HFFc6 (cell line): ENCODE data around the gene AGR2. TPM values are rescaled to one million over a fixed set of nuclear protein-coding genes. Genes with fewer than 3 reads are reported as not detected.

Source experiments
- DNase-seq: peaks from one replicate; pipeline ENCODE4 v3.0.0-alpha.2; 2018
- H3K27ac Mint-ChIP-seq: 2 replicates; pipeline ENCODE4 v1.8.0; 2020; ENCODE audit warnings: mild to moderate bottlenecking, mixed read lengths
- H3K27me3 Mint-ChIP-seq: 2 replicates; pipeline ENCODE4 v1.8.0; 2021; ENCODE audit warnings: mild to moderate bottlenecking, moderate library complexity, mixed read lengths; ENCODE audit not compliant: insufficient read depth
- H3K36me3 Mint-ChIP-seq: 2 replicates; pipeline ENCODE4 v1.8.0; 2021; ENCODE audit warnings: low read depth, mixed read lengths
- H3K4me1 Mint-ChIP-seq: 2 replicates; pipeline ENCODE4 v1.8.0; 2020; ENCODE audit warnings: low read depth, mixed read lengths
- H3K4me3 Mint-ChIP-seq: 2 replicates; pipeline ENCODE4 v1.8.0; 2020; ENCODE audit warnings: mild to moderate bottlenecking, moderate library complexity, mixed read lengths
- H3K9me3 Mint-ChIP-seq: 2 replicates; pipeline ENCODE4 v1.8.0; 2020; ENCODE audit warnings: mild to moderate bottlenecking, mixed read lengths
- total RNA-seq, 6 experiments: library from RNA; stranded (reverse); fragmentation: NEBNext Ultra II Directional; extraction: Animal tissue kit (Norgen Biotek cat#: 25700); gene quantifications; 2 replicates in 1 of 6; 3 replicates in 5 of 6; pipeline ENCODE4 v1.2.3, GENCODE V29; 2021
- TF ChIP-seq, protein P1 (sequence below): fragments of 200-600 bp; sonication (generic); IDR thresholded peaks from 2 replicates; pipeline ENCODE4 v1.5.0; 2021; ENCODE audit warnings: antibody characterized with exemption, mild to moderate bottlenecking

Gene AGR2
- total RNA-seq, 6 experiments from 2014 or later: not detected

DNA sequence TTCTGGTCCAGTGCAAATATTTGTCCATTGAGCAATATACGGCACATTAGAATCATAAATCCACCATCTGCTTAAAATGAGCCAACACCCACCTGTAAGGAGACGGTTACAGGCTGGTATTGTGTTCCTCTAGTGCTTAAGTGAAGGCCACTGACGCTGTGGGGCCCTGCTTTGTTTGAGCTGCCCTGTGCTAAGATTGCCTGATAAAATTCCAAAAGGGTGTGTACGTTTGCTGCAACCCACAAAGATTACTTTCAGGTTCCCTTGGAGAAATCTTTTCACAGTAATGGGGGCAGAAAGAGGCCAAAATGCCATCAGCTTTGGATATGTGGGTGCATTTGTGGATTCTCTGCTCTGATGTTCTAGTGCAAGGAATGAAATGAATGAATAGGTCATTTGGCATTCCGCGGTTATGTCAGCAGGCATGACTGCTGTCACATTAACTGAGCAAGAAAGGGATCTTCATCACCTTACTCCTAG is 42.6 kb upstream of the AGR2 start:
- peaks cover 3% of the 10 kb centered on the region for H3K27me3 Mint-ChIP-seq
- H3K4me1 Mint-ChIP-seq: peaks cover 26% of the 10 kb centered on the region
- no peaks in the 10 kb centered on the region for H3K36me3 Mint-ChIP-seq
- no peak overlapping the region for H3K27ac Mint-ChIP-seq
- no peaks in the 10 kb centered on the region for H3K9me3 Mint-ChIP-seq
- DNase-seq: no peak
- peak overlapping the region; percentile 32; the same call in 1 of the 2 replicates for H3K4me3 Mint-ChIP-seq
- TF ChIP-seq, protein P1, sequence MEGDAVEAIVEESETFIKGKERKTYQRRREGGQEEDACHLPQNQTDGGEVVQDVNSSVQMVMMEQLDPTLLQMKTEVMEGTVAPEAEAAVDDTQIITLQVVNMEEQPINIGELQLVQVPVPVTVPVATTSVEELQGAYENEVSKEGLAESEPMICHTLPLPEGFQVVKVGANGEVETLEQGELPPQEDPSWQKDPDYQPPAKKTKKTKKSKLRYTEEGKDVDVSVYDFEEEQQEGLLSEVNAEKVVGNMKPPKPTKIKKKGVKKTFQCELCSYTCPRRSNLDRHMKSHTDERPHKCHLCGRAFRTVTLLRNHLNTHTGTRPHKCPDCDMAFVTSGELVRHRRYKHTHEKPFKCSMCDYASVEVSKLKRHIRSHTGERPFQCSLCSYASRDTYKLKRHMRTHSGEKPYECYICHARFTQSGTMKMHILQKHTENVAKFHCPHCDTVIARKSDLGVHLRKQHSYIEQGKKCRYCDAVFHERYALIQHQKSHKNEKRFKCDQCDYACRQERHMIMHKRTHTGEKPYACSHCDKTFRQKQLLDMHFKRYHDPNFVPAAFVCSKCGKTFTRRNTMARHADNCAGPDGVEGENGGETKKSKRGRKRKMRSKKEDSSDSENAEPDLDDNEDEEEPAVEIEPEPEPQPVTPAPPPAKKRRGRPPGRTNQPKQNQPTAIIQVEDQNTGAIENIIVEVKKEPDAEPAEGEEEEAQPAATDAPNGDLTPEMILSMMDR: no peak

DNA sequence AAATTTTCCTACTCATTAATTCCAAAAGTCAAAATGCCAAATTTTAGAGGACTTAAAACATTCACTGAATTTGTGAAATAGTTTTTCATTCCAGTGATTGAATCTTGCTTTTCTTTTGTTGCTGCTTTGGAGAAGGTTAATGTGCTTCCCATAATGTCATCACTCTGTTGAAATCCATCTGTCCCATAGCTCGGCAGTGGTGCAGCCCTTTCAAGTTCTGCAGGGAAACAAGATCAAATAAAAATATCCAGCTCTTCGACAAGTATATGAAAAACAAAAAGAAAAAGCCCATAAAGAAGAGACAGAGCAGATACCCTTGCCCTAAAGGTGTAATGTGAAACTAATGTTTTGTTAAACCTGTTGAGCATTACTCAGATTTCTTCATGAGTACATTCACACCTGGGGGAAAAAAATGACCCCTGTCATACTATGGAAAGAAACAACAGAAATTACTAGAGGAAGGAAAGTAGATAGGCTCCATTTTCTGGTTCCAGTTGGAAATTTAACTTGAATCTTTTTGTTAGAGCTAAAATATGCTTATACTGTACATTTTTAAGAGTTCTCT is 41.9 kb upstream of the AGR2 start:
- no peaks in the 10 kb centered on the region for H3K9me3 Mint-ChIP-seq
- H3K36me3 Mint-ChIP-seq: no peaks in the 10 kb centered on the region
- no peak for DNase-seq
- H3K4me1 Mint-ChIP-seq: peaks cover 31% of the 10 kb centered on the region
- H3K4me3 Mint-ChIP-seq: no peak overlapping the region; the same call in 1 of the 2 replicates
- TF ChIP-seq, protein P1: no peak
- H3K27me3 Mint-ChIP-seq: no peaks in the 10 kb centered on the region
- no peak overlapping the region for H3K27ac Mint-ChIP-seq

DNA sequence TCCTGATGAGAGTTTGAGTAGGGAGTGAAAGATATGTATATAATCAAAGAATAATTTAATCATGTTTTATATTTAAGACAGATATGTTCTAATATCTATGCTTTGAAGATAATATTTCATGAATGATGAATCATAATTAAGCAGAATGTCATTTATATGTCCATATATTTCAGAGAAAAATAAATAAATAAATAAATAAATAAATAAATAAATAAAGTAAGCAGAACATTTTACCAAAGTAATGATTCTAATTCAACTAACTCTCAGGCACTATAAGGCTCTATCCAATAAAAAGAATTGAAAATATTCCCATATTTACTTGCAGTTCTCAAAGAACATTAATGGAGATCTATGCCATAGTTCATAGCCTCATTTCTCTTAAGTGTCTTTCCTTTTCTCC is 40.9 kb upstream of the AGR2 start:
- Mint-ChIP-seq H3K4me3 (no peak overlapping the region), H3K27me3 (no peaks in the 10 kb centered on the region), H3K4me1 (peaks cover 39% of the 10 kb centered on the region), H3K9me3 (no peaks in the 10 kb centered on the region), H3K36me3 (no peaks in the 10 kb centered on the region), H3K27ac (no peak overlapping the region)
- TF ChIP-seq, protein P1: no peak
- DNase-seq: no peak

DNA sequence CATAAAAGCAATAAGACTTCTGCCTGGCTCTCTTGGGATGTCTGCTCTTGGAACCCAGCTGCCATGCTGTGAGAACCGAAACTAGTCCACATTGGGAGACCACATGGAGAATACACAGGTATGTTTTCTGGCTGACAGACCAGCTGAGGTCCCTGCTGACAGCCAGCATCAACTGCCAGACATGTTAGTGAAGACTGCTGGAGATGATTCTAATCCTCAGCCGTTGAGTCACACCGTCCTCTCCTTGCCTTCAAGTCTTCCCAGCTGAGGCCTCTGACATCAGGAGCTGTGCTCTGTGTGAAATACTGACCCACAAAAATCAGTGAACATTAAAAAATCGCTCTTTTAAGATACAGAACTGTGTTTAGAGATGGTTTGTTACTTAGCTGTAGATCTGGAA is 36.9 kb upstream of the AGR2 start:
- TF ChIP-seq, protein P1: no peak
- H3K27me3 Mint-ChIP-seq: no peaks in the 10 kb centered on the region
- DNase-seq: no peak
- peaks cover 48% of the 10 kb centered on the region for H3K4me1 Mint-ChIP-seq
- no peak overlapping the region for H3K4me3 Mint-ChIP-seq
- no peaks in the 10 kb centered on the region for H3K36me3 Mint-ChIP-seq
- no peaks in the 10 kb centered on the region for H3K9me3 Mint-ChIP-seq
- no peak overlapping the region; the same call in 1 of the 2 replicates for H3K27ac Mint-ChIP-seq

DNA sequence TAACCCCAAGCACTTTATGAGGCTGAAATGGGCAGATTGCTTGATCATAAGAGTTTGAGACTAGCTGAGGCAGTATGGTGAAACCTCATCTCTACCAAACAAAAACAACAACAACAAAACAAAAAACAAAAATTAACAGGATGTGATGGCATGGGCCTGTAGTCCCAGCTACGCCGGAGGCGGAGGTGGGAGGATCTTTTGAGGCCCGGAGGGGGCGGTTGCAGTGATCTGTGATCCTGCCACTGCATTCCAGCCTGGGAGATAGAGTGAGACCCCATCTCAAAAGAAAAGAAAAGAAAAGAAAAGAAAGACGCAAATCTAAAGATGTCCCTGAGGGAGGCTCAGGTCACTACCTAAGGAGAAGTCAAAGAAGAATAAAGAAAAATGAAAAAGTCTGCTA is 35.3 kb upstream of the AGR2 start:
- peaks cover 4% of the 10 kb centered on the region; the same call in 1 of the 2 replicates for H3K9me3 Mint-ChIP-seq
- no peaks in the 10 kb centered on the region for H3K27me3 Mint-ChIP-seq
- H3K27ac Mint-ChIP-seq: peak overlapping the region; percentile 49
- peak overlapping the region; percentile 1; the same call in 1 of the 2 replicates for H3K4me3 Mint-ChIP-seq
- no peak for DNase-seq
- TF ChIP-seq, protein P1: no peak
- peaks cover 49% of the 10 kb centered on the region for H3K4me1 Mint-ChIP-seq
- H3K36me3 Mint-ChIP-seq: 0 out of 2 replicates have a peak, but pooled peaks cover 4% of the 10 kb centered on the region
